ENCODE results near the gene UBE2QL1.

The UBE2QL1 gene

GRCh38 chr5:6419340-6419852 lies 29.3 kb upstream of the UBE2QL1 start:
- Histone ChIP-seq H3K4me1 (ENCODE audit: control insufficient read depth in 1 of 2, insufficient read depth in 1 of 2, low read depth in 1 of 2, low read length in 1 of 2) (no peaks in the 10 kb centered on the region), H3K4me3 (ENCODE audit: low read depth in 1 of 2, low read length in 1 of 2) (no peak overlapping the region), H3K9me3 (no peaks in the 10 kb centered on the region), H3K27me3 (no peaks in the 10 kb centered on the region), H3K27ac (no peak overlapping the region), H3K36me3 (no peaks in the 10 kb centered on the region)
- TF ChIP-seq, protein P1, sequence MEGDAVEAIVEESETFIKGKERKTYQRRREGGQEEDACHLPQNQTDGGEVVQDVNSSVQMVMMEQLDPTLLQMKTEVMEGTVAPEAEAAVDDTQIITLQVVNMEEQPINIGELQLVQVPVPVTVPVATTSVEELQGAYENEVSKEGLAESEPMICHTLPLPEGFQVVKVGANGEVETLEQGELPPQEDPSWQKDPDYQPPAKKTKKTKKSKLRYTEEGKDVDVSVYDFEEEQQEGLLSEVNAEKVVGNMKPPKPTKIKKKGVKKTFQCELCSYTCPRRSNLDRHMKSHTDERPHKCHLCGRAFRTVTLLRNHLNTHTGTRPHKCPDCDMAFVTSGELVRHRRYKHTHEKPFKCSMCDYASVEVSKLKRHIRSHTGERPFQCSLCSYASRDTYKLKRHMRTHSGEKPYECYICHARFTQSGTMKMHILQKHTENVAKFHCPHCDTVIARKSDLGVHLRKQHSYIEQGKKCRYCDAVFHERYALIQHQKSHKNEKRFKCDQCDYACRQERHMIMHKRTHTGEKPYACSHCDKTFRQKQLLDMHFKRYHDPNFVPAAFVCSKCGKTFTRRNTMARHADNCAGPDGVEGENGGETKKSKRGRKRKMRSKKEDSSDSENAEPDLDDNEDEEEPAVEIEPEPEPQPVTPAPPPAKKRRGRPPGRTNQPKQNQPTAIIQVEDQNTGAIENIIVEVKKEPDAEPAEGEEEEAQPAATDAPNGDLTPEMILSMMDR (IDR thresholded peaks at IDR 0.05): no peak

DNA sequence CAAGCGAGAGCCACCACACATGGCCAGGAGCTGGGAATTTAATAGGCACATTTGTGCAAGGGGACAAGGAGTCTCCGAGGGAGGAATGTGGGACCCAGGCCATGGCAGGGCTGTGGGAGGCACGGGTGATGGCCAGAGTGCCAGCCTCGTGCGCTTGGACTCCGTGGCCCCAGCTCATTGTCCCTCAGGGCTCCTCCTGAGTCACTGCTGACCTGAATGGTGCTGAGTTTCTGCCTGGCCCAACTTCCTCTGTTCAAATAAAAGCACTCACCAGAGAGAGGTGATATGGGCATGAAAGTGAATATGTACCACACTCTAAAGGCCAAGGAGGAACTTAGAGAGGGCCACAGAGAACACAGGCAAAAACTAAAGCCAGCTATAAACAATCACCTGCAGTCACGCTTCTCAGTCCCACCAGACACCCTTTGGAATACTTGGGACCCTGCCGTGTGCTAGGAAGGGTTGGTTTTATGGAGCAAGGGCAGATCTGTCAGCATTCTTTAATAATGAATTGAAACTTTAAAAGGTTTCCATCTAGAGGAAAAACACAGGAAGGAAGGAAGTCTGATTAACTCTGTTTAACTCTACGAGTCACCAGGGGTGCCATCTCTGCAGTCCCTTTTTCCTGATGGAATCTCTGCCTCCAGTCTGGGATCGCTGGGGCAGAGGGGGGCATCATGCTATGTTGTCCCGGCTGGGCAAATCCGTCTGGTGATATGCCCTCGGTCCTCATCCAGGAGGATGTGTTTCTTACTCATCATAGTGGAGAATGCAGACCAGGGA lies 25.1 kb upstream of the UBE2QL1 start:
- TF ChIP-seq, protein P1 (IDR thresholded peaks at IDR 0.05): no peak
- Histone ChIP-seq H3K36me3 (no peaks in the 10 kb centered on the region), H3K27me3 (peaks cover 6% of the 10 kb centered on the region), H3K4me1 (ENCODE audit: control insufficient read depth in 1 of 2, insufficient read depth in 1 of 2, low read depth in 1 of 2, low read length in 1 of 2) (no peaks in the 10 kb centered on the region), H3K27ac (no peak overlapping the region), H3K9me3 (no peaks in the 10 kb centered on the region), H3K4me3 (ENCODE audit: low read depth in 1 of 2, low read length in 1 of 2) (no peak overlapping the region)

- TF ChIP-seq, protein P1 (IDR thresholded peaks at IDR 0.05): no peak
- Histone ChIP-seq H3K27me3 (peaks cover 6% of the 10 kb centered on the region), H3K9me3 (no peaks in the 10 kb centered on the region), H3K4me3 (ENCODE audit: low read depth in 1 of 2, low read length in 1 of 2) (no peak overlapping the region), H3K36me3 (no peaks in the 10 kb centered on the region), H3K4me1 (ENCODE audit: control insufficient read depth in 1 of 2, insufficient read depth in 1 of 2, low read depth in 1 of 2, low read length in 1 of 2) (no peaks in the 10 kb centered on the region), H3K27ac (no peak overlapping the region)
These were observed 24.5 kb upstream of the UBE2QL1 start for GRCh38 chr5:6424110-6424659.

DNA sequence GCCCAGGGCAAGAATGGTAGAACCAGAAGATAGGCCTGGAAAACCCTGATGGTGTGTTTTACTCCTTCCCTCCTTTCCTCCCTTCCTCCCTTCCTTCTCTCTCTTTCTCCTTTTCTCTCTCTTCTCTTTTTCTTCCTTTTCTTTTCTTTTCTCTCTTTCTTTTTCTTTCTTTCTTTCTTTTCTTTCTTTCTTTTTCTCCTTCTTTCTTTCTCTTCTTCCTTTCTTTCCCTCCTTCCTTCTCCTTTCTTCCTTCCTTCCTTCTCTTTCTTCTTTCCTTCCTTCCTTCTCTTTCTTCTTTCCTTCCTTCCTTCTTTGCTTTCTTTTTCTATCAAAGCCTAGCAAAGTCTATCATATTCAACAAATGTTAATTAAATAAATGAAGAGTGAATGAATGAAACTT lies 24.0 kb upstream of the UBE2QL1 start:
- no peaks in the 10 kb centered on the region for H3K9me3 ChIP-seq
- no peaks in the 10 kb centered on the region for H3K4me1 ChIP-seq (ENCODE audit: control insufficient read depth in 1 of 2, insufficient read depth in 1 of 2, low read depth in 1 of 2, low read length in 1 of 2)
- TF ChIP-seq, protein P1 (IDR thresholded peaks at IDR 0.05): no peak
- no peak overlapping the region for H3K27ac ChIP-seq
- no peaks in the 10 kb centered on the region for H3K36me3 ChIP-seq
- peaks cover 8% of the 10 kb centered on the region for H3K27me3 ChIP-seq
- no peak overlapping the region for H3K4me3 ChIP-seq (ENCODE audit: low read depth in 1 of 2, low read length in 1 of 2)

GRCh38 chr5:6427694-6428093 lies 21.0 kb upstream of the UBE2QL1 start:
- Histone ChIP-seq H3K36me3 (no peaks in the 10 kb centered on the region), H3K27me3 (peaks cover 25% of the 10 kb centered on the region), H3K4me1 (ENCODE audit: control insufficient read depth in 1 of 2, insufficient read depth in 1 of 2, low read depth in 1 of 2, low read length in 1 of 2) (no peaks in the 10 kb centered on the region), H3K27ac (no peak overlapping the region), H3K9me3 (no peaks in the 10 kb centered on the region), H3K4me3 (ENCODE audit: low read depth in 1 of 2, low read length in 1 of 2) (no peak overlapping the region)
- TF ChIP-seq, protein P1 (IDR thresholded peaks at IDR 0.05): no peak

Data from neutrophil (primary cell).